ENCODE data around the gene NSMCE1.

- TF ChIP-seq CTCF (IDR thresholded peaks at IDR 0.05; ENCODE audit: low read length): no peak
- TF ChIP-seq EZH2 (IDR thresholded peaks at IDR 0.05; ENCODE audit: borderline replicate concordance, low read length): no peak
Observed at GRCh38 chr16:27191352-27191924, 77.1 kb downstream of the NSMCE1 start.

Measured in OCI-LY1 (cell line).